DMS 273 (cell line): ENCODE results near the gene SLC25A1.
"Not testable (repeated sequence)": the region's sequence is repeated elsewhere in the genome, so short reads cannot be mapped to it uniquely, and the experiment has no call there.

Experiments
- DNase-seq: peaks from one replicate; lab custom pipeline; 2025; ENCODE audit not compliant: unreplicated experiment; lab: John Stamatoyannopoulos, UW

Gene SLC25A1

DNA sequence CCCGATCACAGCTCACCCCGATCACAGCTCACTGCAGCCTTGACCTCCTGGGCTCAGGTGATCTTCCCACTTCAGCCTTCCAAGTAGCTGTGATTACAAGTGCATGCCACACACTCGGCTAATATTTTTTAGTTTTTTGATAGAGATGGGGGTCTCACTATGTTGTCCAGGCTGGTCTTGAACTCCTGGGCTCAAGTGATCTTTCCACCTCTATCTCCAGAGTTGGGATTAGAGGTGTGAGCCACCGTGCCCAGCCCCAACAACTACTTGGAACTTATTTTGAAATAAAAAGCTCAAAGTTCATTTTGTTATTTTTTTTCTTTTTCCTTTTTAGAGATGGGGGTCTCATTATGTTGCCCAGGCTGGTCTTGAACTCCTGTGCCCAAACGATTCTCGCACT, 27.8 kb upstream of the SLC25A1 start:
- no peak for DNase-seq

DNA sequence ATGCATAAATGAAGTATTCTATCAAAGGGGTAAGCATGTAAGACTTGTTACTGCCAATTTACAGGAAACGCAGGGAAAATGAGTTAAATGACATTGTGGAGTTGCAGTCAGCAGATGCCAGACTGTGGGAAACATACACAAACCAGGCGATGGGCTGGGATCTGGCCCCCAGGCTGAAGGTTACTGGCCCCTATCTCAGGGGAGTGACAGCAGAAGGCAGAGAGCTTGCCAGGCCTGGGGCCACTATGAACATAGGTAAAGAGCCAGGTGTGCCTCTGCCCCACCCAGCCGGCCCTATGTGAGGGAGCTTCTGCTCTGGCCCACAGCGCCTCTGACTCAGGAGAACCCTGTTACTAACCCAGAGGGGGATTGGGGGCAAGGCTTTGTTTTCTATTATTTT, 26.1 kb upstream of the SLC25A1 start:
- no peak for DNase-seq

DNA sequence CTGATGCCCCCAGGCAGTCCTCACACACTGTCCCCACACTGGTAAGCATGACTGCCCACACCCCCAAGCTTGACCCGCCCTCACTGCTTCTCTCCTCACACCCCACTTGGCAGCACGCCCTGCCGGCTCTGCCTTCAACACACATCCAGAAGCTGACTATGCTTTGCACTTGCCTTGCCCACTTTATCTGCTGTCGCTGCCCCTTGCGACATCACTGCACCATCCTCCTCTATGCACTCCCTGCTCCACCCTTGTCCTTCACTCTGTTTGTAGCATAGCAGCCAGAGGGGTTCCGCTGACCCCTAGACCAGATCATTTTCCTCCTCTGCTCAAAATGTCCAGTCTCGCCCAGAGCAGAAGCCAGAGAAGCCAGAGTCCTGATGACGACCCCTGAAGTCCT, 25.3 kb upstream of the SLC25A1 start:
- DNase-seq = no peak

DNA sequence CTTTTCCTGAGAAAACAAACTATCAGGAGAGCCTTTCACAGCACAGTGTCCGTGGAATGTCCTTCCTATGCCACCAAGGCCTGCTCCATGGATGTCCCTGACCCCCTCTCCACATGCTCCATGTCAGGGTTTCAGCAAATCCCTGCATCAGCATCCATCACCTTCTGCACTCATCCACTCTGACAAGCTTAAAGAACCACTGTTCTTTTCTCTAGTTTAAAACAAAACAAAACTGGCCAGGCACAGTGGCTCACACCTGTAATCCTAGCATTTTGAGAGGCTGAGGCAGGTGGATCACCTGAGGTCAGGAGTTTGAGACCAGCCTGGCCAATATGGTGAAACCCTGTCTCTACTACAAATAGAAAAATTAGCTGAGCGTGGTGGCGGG, 24.3 kb upstream of the SLC25A1 start:
- not testable (repeated sequence) for DNase-seq

DNA sequence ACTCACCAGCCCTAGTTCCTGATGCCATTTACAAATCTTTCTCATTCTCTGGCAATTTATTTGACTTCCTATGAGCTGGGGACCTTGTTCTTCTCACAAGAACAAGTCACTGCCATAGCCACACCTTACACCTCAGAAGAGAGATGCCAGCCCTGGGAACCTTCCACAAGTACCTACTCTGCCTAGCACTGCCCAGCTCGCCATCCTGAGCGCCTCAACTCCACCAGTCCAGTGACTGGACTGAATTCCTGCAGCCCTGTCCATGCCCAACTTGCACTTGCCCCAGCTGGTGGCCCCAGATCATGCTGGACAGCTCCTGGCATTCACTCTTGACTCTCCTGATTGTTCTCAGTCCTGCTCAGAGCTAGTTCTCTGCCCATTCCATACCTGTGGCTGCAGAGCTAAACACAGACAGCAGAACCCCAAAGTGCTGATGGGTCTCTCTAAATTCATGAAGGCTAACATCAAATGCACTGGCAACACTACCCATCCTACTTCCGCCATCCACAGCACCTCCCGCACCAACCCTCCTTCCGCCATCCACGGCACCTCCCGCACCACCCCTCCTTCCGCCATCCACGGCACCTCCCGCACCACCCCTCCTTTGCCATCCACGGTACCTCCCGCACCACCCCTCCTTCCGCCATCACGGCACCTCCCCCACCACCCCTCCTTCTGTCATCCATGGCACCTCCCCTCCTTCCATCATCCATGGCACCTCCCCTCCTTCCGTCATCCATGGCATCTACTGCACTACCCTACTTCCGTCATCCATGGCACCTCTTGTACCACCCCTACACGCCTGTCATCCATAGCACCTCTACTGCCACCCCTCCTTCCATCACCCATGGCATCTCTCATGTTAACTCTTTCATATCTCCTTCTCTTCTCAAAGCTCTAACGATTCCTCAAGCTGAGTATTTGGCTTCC, 23.6 kb upstream of the SLC25A1 start:
- DNase-seq = no peak

DNA sequence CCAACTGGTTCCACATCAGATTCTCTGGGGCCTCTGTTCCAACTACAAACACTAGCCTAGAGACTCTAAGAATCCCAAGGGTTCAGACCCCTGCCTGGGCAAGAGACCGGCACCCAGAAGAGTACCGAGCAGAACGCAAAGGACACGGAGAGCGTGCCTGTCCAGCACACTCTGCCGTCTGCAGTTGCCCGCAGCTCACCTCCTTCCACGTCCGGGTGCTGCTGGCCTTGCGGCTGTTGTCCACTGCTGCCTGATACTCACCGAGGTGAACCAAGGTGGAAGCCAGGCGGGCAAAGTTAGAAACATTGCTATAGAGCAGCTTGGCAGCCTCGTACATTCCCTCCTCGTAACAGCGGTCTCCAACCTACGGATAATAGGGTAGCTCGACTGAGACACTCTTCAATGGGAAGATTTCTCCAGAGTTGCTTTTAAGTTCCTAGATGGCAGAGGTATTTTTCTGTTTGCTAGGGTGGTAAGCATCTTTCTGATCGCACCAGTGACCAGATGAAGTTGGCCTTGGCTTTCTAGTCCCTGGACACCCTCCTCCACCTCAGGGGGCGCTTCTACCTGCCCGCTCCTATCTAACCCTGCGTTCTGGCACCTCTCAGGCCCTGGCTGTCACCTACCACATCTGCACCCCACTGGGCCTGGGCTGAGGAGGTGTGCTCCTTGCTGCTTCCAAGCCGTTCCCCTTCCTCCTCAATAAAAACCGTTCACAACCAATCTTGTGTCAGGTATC, 22.8 kb upstream of the SLC25A1 start:
- no peak for DNase-seq

DNA sequence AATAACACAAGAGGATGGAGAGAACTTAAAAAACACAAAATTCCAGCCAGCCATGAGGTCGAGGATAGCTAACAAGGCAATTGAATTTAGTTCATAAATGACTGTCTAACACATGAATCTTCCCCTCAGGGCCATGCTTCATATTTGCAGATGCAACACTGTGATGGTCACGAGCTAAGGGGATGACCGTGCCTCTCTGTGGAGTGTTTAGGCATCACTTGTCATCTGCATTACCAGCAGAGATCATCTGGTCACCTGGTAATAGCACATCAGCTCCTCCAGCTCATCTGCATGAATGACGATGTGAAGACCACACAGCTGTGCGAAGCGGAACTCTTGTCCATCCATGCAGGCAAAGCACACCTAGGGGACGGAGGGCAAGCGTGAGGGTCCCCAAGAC, 20.9 kb upstream of the SLC25A1 start:
- no peak for DNase-seq

DNA sequence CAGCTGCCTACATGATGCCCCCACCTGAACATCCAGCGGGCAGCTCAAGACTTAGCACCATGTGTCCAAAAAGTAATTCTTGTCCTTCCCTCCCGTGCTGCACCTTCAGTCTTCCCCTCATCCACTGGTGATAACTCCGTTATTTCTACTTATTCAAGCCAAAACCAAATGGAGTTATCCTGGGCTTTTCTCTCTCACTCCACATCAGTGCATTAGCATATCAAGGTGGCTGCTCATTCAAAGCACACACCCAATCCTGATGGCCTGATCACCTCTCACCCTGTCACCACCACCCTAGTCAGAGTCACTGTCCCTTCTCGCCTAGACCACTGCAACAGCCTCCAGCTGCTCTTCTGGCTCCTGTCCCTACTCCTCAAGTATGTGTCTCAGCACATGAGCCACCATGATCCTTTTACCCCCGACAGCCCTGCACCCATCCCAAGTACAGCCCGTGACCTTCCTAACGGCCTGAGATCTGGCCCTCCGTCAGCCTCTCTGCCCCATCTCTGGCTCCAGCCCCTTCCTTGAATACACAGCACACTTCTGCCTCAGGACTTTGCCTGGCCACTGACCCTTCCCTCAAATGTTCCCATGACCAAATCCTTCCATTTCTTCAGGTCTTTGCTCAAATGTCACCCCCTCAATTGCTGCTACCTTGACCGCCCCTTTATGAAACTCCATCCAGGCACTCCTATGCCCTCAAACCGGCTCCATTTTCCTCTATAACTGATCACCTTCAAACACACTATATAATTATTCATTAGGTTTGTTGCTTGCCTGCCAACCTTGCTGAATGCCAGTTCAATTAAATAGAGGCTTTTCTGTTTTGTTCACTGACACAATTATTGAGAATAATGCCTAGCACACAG, 19.7 kb upstream of the SLC25A1 start:
- DNase-seq = no peak

DNA sequence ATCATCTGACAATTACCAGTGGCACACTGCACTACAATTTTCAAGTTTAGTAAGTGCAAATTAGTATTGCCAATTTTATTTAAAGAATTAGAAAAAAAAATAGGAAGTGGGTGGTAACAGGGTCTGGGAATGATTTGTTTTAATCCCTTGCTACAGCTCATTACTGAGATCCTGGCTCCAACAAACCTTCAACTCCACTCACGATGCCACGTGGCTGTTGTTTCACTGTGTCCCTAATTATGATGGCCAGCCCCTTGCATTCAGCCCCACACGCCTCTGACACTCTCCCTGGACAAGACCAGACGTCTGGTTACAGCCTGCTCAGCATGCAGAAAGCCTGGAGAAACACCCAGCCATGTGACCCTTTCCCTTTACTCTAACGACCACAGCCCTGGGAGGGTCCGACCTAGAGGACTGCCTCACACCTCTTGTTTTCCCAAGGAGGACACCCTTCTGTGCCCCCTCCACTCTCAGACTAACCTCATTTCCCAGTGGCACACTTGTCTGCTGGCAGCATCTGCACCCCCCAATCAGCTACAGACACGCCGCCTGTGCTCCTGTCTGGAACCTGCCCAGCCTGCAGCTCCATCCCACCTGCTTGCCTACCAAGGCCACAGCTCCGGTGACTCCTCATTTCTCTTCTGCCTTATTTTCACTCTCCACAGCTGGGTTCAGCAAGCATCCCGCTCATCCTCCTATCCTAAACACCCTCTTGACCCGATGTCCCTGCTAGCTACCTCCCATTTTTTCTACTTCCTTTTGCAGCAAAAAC, 18.5 kb upstream of the SLC25A1 start:
- DNase-seq = no peak

DNA sequence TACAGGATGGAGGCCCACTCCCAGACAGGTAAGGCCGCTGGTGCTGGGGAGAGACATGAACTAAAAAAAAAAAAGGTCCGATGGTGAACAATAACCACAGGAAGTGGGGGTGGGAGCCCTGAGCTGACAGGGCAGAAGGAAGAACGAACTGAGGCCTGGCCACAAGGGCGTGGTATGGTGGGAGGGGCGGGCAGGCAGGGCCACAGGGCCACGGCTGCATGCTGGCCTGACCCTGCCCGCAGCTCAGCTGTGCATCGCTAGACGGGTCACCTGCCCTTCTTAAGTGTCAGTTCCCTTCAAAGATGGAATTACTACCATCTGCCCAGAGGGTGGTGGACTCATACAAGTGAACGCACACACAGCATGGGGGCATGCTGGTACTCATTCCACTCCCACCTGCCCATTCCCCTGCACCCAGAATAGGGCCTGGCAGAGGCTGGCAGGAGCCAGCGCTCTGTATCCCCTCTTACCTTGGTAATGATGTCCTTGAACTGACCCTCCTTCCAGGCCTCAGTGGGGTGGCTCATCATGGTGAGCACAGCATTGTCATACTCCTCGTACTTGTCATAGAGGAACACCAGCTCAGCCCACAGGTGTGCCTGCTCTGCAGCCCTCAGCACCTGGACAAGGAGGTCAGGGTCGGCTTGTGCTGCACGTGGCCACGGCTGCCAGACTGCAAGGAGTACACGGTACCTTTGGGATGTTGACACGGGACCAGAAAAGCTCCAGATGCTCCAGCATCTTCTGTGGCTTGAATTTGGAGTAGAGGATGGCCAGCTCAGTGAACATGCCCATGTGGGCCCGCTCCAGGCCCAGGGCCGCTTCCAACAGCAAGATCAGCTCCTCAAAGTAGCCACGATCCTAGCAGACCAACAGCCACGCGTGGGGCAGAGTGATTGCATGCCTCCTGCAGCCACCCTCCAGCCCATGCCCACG, 17.5 kb upstream of the SLC25A1 start:
- DNase-seq = no peak

DNA sequence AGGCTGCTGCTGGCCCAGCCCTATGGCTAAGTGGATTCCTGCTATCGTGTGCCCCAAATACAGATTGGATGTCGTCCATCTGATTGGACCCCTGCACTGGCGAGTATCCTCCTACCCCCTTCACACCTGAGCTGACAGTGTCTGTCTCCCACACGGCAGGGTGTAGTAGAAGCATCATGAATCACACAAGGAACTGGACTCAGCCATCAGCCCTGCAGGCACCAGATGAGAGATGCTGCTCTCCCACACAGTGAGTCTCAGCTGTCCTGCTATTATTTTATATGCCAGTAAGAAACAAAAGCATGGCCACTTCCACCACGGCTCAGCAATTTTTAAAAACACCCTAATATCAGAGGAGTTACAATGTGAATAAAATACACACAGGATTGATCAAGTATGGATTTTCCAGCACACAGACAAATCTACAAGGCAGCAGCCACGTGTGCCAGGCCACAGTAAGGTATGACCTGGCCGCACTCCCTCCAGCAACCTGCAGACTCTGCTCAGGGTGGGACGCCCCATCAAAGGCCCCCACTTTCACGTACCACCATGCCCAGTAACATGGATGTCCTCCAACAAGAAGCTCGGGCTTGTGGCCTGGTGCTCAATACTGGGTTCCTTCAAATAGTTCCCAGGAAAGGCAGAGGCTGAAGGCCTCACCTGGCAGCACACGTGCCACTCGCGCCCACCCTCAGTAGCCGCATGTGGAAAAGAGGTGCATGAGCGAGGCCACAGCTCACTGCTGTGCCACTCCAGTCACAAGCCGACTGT, 16.4 kb upstream of the SLC25A1 start:
- no peak for DNase-seq

DNA sequence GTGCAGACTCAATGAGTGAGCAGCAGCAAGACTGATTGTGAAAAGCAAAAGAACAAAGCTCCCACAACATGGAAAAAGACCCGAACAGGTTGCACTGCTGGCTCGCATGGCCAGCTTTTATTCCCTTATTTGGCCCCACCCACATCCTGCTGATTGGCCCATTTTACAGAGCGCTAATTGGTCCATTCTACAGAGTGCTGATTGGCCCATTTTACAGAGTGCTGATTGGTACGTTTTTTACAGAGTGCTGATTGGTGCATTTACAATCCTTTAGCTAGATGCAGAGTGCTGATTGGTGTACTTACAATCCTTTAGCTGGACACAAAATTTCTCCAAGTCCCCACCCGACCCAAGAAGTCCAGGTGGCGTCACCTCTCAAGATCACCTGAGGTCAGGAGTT, 15.3 kb upstream of the SLC25A1 start:
- DNase-seq = no peak

DNA sequence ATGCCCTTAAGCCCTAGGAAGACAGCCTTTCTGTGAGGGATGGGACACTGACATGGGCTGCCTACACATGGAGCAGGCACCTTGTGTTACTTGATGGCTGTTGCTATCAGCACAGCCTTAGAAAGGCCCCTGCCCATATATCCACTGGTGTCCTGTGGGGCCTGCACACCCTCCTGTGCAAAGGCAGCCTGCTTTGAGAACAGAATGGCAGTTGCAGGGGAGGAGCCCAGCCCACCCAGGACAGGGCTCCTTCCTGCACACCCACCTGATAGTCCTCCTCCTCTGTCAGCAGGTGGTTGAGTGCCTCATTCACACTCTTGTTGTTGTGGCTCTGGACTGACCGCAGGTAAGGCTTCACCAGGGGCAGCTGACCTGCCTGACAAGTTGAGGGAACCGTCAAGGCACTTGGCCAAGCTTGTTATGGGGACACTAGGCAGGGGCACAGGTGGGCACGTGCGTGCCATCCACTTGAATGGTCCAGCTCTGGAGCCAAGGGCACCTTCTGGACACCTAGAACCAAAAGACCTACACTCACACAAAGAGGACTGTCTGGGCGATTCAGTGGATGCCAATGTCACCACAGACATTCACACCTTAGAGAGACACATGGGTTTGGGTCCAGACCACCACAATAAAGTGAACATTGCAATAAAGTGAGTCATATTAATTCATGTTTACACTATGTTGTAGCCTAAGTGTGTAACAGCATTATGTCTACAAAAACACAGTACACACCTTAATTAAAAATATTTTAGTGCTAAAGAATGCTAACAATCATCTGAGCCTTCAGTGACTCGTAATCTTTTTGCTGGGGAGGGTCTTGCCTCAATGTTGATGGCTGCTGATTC, 9.4 kb upstream of the SLC25A1 start:
- no peak for DNase-seq

DNA sequence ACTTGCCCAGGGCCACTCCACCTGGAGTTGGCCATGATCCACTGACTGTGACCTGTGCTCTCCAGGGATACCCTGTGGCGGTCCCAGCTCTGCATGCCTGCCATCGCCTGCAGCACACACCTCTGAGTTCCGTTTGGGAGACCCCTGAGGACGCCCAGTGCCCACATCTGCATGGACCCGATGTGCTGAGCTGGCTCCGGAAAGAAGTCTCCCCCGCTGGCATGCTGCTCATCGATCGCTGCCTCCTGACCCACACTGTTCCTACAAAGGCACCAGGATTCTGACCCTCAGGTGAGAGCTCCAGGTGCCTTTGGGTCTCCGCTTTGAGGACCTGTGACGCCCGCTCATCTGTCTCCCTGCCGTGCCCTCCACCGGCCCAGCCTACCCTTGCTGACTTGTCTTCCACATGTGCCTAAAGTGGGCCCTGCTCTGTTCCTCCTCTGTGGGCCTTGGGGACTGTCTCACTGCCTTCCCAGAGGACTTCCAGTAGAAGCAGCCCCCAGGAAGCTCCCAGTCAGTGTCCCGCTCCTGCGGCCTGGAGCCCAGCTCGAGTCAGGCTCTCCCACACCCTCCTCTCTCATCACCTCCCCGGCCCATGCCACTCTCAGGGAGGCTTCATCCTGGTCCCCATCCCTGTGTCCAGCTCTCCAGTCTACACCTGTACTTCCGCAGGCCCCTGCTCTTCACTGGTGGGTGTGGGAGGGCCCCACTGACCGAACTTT, 5.9 kb upstream of the SLC25A1 start:
- no peak for DNase-seq

DNA sequence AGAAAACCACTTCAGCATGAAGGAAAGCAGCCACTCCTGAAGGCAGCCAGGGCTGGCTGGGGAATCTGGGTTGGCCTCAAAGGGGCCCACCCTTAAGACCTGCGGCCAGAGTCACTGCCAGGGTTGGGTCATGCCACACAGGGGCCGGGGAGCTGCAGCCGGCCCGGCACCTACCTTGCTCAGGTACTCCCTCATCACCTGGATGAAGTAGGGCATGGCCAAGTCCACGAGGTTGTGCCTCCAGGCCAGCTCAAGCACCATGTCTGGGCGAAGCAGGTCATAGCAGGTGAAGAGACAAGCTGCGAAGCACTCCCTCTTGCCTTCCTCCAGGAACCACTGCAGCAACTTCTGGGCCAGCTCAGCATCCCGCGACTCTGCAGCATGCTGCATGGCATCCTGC, 4.7 kb upstream of the SLC25A1 start:
- DNase-seq = no peak

DNA sequence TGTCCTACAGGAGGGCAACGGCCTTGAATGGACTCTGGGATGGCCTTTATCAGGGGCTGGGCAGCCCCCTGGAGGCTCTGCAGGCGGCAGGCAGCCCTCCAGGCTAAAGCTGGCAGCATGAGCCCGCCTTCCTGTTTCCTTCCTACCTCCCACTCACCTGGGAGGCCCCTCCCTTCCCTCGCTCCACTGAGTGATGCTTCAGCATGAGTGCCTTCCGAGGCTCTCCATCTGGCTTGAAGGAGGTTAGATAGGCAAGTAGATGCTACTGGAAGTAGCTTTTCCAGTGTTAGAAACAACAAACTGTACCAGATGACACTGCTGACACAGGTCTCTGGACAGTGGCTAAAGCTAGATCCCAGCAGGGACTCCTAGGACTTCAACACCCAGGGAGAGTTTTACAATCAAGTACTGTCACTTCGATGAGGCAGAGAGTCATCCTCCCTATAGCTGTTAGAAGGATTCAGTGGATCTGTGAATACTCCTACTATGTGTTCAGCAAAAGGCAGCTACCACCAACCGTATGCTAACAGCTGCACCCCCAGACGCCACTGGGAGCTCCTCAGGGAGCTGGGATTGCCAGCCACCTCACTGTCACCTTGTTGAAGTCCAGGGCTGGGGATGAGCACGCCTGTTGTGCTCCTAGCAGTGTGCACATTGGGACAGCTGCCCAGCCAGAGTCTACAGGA, 4.1 kb upstream of the SLC25A1 start:
- no peak for DNase-seq
